OCI-LY7 (cell line): Measurements from ENCODE around the gene STPG1.

ENCODE experiments used
- CTCF ChIP-seq: fragments of 200-600 bp; sonication (generic); conservative IDR thresholded peaks from 2 replicates; pipeline ENCODE4 v1.5.1; 2014; ENCODE audit warnings: mild to moderate bottlenecking, antibody characterized with exemption, low read length, moderate library complexity, mixed read lengths
- EZH2phosphoT487 ChIP-seq: fragments of 200-600 bp; sonication (generic); IDR thresholded peaks from 2 replicates; pipeline ENCODE4 v1.6.1; 2018; ENCODE audit warnings: low read depth, borderline replicate concordance, mild to moderate bottlenecking, mixed run types, antibody characterized with exemption, low read length, moderate library complexity, mixed read lengths

DNA sequence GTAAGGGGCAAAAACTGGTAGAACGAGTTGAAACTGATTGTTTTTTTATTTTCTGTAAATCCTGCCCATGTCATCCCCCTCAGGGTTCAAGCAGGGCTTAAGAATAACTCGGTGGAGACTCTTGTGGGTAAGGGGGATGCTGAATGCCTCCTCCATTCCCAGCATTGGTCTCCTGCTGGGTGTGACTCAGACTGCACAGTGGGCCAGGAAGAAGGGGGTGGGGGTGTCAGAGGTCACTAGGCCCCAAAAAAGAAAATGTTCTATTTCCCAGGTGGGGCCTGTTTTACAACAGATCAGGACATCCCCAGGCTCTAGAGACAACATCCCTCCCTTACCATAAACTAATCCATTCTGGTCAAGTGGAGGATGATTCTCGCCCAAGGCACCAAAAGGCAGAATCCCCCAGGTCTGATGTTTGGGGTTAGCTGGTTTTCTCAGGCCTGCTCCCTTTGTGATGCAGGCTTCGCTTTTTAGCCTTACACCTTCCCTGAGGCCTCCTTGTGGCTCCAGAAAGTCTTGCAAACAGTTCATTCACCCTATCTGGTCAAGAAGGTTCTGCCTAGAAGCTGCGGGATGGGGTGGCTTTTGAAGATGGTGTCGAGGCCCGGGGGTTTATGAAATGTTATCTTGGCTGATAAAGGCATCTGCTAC, 105.1 kb downstream of the STPG1 start:
- TF ChIP-seq CTCF (peak; percentile 45), EZH2phosphoT487 (no peak)
